ENCODE data around the gene ATXN1. TPM values are rescaled to one million over a fixed set of nuclear protein-coding genes. Genes with fewer than 3 reads are reported as not detected.
A peak's percentile ranks its signal among the peaks of the same experiment; 100 is the strongest.

ATXN1 gene
- total RNA-seq, 4 donors from 2014 or later: 21.0 to 102 (median 51.1) TPM

DNA sequence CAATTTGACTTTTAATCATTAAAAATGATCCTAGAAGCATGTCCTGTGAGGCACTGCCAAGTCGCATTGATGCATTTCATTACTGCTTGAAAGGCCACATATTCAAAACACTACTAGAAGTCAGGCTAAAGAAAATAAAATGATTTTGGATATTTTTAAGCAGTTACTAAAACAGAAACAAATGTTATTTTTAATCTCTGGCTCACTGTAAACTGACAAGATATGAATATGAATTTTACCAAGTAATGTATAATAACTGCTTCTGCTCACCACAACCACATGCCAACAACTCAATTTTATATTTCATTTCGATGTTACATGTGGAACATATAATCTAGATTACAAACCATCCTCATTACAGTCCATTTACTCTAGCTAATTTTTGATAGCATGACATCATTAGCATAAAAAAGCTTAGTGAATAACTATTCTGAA lies 90.6 kb downstream of the ATXN1 start:
- TF ChIP-seq POLR2A (IDR thresholded peaks at IDR 0.05): no peak
- TF ChIP-seq, protein P1, sequence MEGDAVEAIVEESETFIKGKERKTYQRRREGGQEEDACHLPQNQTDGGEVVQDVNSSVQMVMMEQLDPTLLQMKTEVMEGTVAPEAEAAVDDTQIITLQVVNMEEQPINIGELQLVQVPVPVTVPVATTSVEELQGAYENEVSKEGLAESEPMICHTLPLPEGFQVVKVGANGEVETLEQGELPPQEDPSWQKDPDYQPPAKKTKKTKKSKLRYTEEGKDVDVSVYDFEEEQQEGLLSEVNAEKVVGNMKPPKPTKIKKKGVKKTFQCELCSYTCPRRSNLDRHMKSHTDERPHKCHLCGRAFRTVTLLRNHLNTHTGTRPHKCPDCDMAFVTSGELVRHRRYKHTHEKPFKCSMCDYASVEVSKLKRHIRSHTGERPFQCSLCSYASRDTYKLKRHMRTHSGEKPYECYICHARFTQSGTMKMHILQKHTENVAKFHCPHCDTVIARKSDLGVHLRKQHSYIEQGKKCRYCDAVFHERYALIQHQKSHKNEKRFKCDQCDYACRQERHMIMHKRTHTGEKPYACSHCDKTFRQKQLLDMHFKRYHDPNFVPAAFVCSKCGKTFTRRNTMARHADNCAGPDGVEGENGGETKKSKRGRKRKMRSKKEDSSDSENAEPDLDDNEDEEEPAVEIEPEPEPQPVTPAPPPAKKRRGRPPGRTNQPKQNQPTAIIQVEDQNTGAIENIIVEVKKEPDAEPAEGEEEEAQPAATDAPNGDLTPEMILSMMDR (IDR thresholded peaks at IDR 0.05): no peak
- H3K27me3 ChIP-seq: no peaks in the 10 kb centered on the region
- H3K36me3 ChIP-seq: no peaks in the 10 kb centered on the region
- DNase-seq: no peak
- no peaks in the 10 kb centered on the region for H3K4me1 ChIP-seq
- H3K27ac ChIP-seq: peak overlapping the region in 1 of 2 donors; percentile 31
- H3K9me3 ChIP-seq: no peaks in the 10 kb centered on the region
- intact Hi-C loops (cut with DNase I; ENCODE audit: low total_unique reads): no loop called here
- no peak overlapping the region for H3K4me3 ChIP-seq

DNA sequence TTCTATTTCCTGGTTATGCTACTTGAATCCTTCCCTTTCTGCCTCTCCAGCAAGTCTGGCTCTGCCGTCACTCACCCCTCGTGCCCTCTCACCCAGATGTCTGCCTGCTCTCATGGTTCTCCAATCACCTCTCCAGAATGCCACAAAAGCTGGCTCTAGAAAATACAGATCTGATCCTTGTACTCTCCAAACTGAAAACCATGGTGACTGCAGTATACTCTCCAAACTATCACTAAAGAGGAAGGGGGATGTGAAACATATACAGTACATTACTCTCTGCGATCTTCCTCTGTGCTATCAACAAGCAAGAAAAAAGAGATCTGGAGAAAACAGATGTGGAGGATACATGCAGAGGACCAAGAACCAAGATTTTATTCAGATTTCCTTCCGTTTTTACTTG lies 91.1 kb downstream of the ATXN1 start:
- peak overlapping the region in 1 of 2 donors; percentile 31 for H3K27ac ChIP-seq
- no peaks in the 10 kb centered on the region for H3K27me3 ChIP-seq
- no peaks in the 10 kb centered on the region for H3K9me3 ChIP-seq
- H3K4me1 ChIP-seq: no peaks in the 10 kb centered on the region
- intact Hi-C loops (cut with DNase I; ENCODE audit: low total_unique reads): no loop called here
- TF ChIP-seq, protein P1 (IDR thresholded peaks at IDR 0.05): no peak
- TF ChIP-seq POLR2A (IDR thresholded peaks at IDR 0.05): no peak
- no peak for DNase-seq
- H3K4me3 ChIP-seq: no peak overlapping the region
- no peaks in the 10 kb centered on the region for H3K36me3 ChIP-seq

DNA sequence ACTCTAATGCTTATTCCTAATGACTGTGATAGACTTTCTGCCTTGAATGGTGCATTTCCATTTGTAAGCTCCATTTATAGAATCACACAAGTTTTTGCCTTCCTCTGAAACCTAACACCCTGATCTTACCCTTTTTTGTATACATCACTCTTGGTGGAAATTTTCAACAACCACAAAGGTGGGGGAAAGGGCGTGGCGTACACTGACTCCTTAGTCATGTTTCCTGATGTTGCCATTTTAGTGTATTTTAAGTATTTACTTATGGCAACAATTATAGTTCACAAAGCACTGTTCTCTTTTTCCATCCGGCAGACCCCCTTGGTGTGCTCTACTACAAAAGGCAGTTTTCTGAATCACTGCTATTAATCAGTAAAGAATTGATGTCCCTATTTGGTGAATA lies 92.0 kb downstream of the ATXN1 start:
- H3K36me3 ChIP-seq: no peaks in the 10 kb centered on the region
- H3K27ac ChIP-seq: peak overlapping the region in 1 of 2 donors; percentile 11
- no peaks in the 10 kb centered on the region for H3K4me1 ChIP-seq
- TF ChIP-seq, protein P1 (IDR thresholded peaks at IDR 0.05): no peak
- no peak for TF ChIP-seq POLR2A (IDR thresholded peaks at IDR 0.05)
- H3K4me3 ChIP-seq: no peak overlapping the region
- no peak for DNase-seq
- intact Hi-C loops (cut with DNase I; ENCODE audit: low total_unique reads): no loop called here
- H3K27me3 ChIP-seq: no peaks in the 10 kb centered on the region
- H3K9me3 ChIP-seq: no peaks in the 10 kb centered on the region

DNA sequence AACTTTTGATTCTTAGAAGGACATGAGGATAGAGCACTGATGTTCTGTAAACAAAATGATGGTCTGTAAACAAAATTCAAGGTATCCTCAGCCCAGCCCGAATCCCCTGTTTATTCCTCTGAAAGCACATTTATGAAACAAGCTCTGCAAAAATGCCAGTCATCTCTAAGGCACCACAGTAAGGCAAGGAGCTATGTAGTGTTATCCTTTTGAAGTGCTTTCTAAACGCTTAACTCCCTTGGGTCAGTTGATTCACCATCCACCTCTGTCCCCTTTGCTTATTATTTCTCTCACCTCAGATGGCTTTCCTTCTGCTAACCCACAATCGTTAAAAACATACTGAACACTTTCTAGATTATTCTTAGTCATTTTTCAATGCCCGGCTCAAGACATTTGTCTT lies 93.8 kb downstream of the ATXN1 start:
- Histone ChIP-seq H3K27ac (peak overlapping the region in 1 of 2 donors; percentile 53), H3K4me1 (no peaks in the 10 kb centered on the region), H3K27me3 (no peaks in the 10 kb centered on the region), H3K36me3 (no peaks in the 10 kb centered on the region), H3K9me3 (no peaks in the 10 kb centered on the region), H3K4me3 (no peak overlapping the region)
- no peak for TF ChIP-seq POLR2A (IDR thresholded peaks at IDR 0.05)
- TF ChIP-seq, protein P1 (IDR thresholded peaks at IDR 0.05): no peak
- intact Hi-C loops (cut with DNase I; ENCODE audit: low total_unique reads): no loop called here
- no peak for DNase-seq

DNA sequence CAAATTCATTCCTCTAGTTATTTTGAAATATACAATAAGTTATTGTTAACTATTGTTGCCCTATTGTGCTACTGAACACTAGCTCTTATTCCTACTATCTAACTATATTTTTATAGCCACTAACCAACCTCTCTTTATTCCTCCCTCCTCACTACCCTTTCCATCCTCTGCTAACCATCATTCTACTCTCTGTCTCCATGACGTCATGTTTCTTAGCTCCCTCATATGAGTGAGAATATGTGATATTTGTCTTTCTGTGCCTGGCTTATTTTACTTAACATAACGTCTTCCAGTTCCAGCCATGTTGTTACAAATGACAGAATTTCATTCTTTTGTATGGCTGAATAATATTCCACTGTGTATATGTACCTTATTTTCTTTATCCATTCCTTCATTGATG lies 95.3 kb downstream of the ATXN1 start:
- TF ChIP-seq, protein P1 (IDR thresholded peaks at IDR 0.05): no peak
- no peak for TF ChIP-seq POLR2A (IDR thresholded peaks at IDR 0.05)
- DNase-seq: no peak
- H3K27ac ChIP-seq: no peak overlapping the region
- H3K4me3 ChIP-seq: no peak overlapping the region
- H3K9me3 ChIP-seq: no peaks in the 10 kb centered on the region
- H3K4me1 ChIP-seq: no peaks in the 10 kb centered on the region
- no peaks in the 10 kb centered on the region for H3K36me3 ChIP-seq
- intact Hi-C loops (cut with DNase I; ENCODE audit: low total_unique reads): no loop called here
- H3K27me3 ChIP-seq: no peaks in the 10 kb centered on the region
